ENCODE results near the gene CD200. TPM values are rescaled to one million over a fixed set of nuclear protein-coding genes. Genes with fewer than 3 reads are reported as not detected.

Gene CD200
- total and polyA plus RNA-seq, 7 donors: 0.59 to 1.5 (median 0.68) TPM

DNA sequence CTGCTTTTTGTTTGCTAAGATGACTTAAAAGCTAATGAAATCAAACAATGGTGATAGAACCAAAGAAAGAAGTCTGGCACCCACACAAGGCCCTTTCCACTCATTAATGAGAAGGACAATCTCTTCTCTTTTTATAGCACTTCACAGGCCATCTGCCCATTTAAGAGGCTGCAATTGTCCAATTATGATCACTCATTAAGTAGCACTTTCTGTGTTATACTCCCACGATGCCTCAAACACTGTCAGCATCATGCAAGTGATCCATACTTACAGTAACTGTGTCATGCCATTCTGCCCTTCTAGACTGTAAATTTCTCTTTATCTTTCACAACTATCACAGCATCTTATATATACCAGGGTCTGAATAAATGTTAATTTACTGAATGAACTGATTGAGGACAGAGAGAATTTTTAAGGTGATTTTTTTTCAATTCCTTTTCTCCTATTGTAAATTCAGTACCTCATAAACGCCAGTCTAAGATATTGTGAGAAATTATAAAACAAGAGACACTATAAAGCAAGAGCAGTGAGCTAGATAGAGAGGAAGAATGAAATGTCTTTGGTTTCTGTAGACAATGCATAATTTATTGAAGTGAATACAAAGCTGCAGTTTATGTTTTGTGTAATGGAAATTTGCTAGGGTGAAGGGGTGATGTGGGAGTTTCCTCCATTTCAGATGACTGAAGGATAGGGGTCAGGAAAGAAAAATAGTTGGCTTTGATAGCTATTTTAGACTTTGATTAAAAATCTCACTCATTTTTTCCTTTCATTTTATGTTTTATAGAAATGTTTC lies 17.3 kb downstream of the CD200 start:
- TF ChIP-seq, protein P1, sequence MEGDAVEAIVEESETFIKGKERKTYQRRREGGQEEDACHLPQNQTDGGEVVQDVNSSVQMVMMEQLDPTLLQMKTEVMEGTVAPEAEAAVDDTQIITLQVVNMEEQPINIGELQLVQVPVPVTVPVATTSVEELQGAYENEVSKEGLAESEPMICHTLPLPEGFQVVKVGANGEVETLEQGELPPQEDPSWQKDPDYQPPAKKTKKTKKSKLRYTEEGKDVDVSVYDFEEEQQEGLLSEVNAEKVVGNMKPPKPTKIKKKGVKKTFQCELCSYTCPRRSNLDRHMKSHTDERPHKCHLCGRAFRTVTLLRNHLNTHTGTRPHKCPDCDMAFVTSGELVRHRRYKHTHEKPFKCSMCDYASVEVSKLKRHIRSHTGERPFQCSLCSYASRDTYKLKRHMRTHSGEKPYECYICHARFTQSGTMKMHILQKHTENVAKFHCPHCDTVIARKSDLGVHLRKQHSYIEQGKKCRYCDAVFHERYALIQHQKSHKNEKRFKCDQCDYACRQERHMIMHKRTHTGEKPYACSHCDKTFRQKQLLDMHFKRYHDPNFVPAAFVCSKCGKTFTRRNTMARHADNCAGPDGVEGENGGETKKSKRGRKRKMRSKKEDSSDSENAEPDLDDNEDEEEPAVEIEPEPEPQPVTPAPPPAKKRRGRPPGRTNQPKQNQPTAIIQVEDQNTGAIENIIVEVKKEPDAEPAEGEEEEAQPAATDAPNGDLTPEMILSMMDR (IDR thresholded peaks at IDR 0.05): no peak
- no peaks in the 10 kb centered on the region for H3K36me3 ChIP-seq (ENCODE audit: insufficient read depth in 1 of 2, low read depth in 1 of 2)
- no peak for DNase-seq
- no peak for ATAC-seq
- no peak overlapping the region for H3K4me3 ChIP-seq
- no peaks in the 10 kb centered on the region for H3K27me3 ChIP-seq (ENCODE audit: insufficient read depth in 3 of 3, low read length in 2 of 3)
- no peak overlapping the region for H3K27ac ChIP-seq
- intact Hi-C loops (cut with DNase I): no loop called here
- no peaks in the 10 kb centered on the region for H3K9me3 ChIP-seq
- WGBS, 3 donors: 45 to 61% (median 57%) methylated on average over 2 of the region's 2 CpGs
- H3K4me1 ChIP-seq: peaks cover 8% of the 10 kb centered on the region

DNA sequence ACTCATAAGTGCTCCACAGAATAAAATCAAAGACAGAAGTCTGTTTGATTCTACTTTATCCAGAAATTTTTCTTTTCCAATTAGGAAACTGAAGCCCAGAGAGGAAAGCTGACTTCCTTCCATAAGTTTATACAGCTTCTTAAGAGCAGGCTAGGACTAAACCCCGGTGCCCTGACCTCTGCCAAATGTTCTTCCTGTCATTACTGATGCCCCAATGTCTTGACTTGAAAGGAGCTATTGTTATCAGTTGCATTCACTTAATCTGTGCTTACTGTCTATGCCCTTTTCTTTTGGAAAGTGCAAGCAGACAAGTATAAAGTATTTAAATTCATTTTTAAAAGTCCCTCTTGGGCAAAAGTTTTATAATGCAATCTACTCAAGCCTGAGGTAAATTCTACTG lies 18.1 kb downstream of the CD200 start:
- no peaks in the 10 kb centered on the region for H3K36me3 ChIP-seq (ENCODE audit: insufficient read depth in 1 of 2, low read depth in 1 of 2)
- H3K27ac ChIP-seq: no peak overlapping the region
- TF ChIP-seq, protein P1 (IDR thresholded peaks at IDR 0.05): no peak
- DNase-seq (no peak), ATAC-seq (no peak)
- H3K4me1 ChIP-seq: peaks cover 8% of the 10 kb centered on the region
- WGBS, 3 donors: 9 to 18% (median 17%) methylated on average over 1 of the region's 1 CpG
- no peak overlapping the region for H3K4me3 ChIP-seq
- no peaks in the 10 kb centered on the region for H3K27me3 ChIP-seq (ENCODE audit: insufficient read depth in 3 of 3, low read length in 2 of 3)
- H3K9me3 ChIP-seq: no peaks in the 10 kb centered on the region
- intact Hi-C loops (cut with DNase I): no loop called here

DNA sequence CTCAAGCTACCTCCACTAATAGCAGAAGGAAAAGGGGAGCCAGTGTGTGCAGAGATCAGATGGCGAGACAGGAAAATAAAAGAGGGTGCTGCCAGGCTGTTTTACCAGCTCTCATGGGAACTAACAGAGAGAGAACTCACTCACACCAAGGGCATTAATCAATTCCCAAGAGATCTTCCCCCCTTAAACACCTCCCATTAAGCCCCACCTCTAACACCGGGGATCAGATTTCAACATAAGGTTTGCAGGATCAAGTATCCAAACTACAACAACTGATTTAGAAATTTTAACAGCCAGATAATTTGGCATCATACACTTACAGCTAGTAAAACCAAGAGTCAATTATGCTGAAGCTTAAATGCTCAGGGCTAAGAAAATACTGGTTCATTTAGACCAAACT lies 18.9 kb downstream of the CD200 start:
- ATAC-seq (no peak), DNase-seq (no peak)
- WGBS, 3 donors: 41 to 51% (median 42%) methylated on average over 2 of the region's 2 CpGs
- H3K27ac ChIP-seq: no peak overlapping the region
- peaks cover 8% of the 10 kb centered on the region for H3K4me1 ChIP-seq
- H3K36me3 ChIP-seq (ENCODE audit: insufficient read depth in 1 of 2, low read depth in 1 of 2): no peaks in the 10 kb centered on the region
- TF ChIP-seq, protein P1 (IDR thresholded peaks at IDR 0.05): no peak
- intact Hi-C loops (cut with DNase I): no loop called here
- no peak overlapping the region for H3K4me3 ChIP-seq
- H3K27me3 ChIP-seq (ENCODE audit: insufficient read depth in 3 of 3, low read length in 2 of 3): no peaks in the 10 kb centered on the region
- H3K9me3 ChIP-seq: no peaks in the 10 kb centered on the region

DNA sequence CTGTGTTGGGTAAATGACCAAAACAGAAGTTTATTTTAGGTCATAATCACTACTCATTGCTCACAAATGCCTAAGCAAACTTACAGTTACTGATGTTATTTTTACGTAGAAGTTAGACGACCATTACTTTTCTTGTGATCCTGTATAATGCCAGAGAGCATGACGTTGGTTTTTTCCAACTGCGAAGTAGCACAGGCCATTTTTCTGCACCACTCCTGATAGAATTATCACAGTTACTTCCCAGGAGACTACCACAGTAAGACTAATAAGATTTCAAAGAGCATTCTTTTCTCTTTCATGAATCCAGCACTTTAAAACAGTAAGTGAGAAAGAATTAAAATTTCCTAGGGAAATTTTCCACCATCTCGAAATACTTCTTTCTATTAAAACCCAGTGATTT lies 19.8 kb downstream of the CD200 start:
- intact Hi-C loops (cut with DNase I): no loop called here
- peaks cover 8% of the 10 kb centered on the region for H3K4me1 ChIP-seq
- no peak for ATAC-seq
- TF ChIP-seq, protein P1 (IDR thresholded peaks at IDR 0.05): no peak
- H3K27ac ChIP-seq: peak overlapping the region; percentile 12
- H3K9me3 ChIP-seq: no peaks in the 10 kb centered on the region
- WGBS, 3 donors: 24 to 34% (median 32%) methylated on average over 5 of the region's 5 CpGs
- H3K27me3 ChIP-seq (ENCODE audit: insufficient read depth in 3 of 3, low read length in 2 of 3): no peaks in the 10 kb centered on the region
- no peak overlapping the region for H3K4me3 ChIP-seq
- no peaks in the 10 kb centered on the region for H3K36me3 ChIP-seq (ENCODE audit: insufficient read depth in 1 of 2, low read depth in 1 of 2)
- DNase-seq: no peak

DNA sequence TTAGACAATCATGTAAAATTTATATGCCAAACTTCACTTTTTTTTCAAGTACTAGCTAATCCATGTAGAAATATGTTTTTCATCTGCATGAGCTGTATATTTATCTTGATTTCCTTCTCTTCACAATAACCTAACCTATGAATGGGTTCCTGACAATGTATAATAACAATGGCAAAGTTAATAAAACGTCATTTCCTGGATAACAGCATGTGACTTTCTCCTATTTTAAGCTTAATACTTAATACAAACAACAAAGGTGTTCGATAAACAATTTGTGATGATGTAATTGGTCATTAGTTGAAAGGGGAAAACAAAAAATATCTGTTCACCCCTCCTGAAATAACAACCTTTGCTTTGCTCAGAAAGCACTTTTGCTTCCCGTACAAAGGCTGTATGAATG lies 20.4 kb downstream of the CD200 start:
- ATAC-seq (no peak), DNase-seq (no peak)
- Histone ChIP-seq H3K9me3 (no peaks in the 10 kb centered on the region), H3K27me3 (ENCODE audit: insufficient read depth in 3 of 3, low read length in 2 of 3) (no peaks in the 10 kb centered on the region), H3K4me1 (peaks cover 8% of the 10 kb centered on the region), H3K27ac (no peak overlapping the region), H3K4me3 (no peak overlapping the region), H3K36me3 (ENCODE audit: insufficient read depth in 1 of 2, low read depth in 1 of 2) (no peaks in the 10 kb centered on the region)
- TF ChIP-seq, protein P1 (IDR thresholded peaks at IDR 0.05): no peak
- intact Hi-C loops (cut with DNase I): no loop called here
- WGBS, 3 donors: 73 to 78% (median 76%) methylated on average over 3 of the region's 3 CpGs

All from psoas muscle (tissue), 8 donors.